ENCODE results near the gene ERCC2. TPM values are rescaled to one million over a fixed set of nuclear protein-coding genes. Genes with fewer than 3 reads are reported as not detected.

ERCC2 gene
- total and polyA plus RNA-seq, 2 of the 8 experiments (the other 6 are each of a cell fraction or from before 2014, with no cell fraction given), result 107 to 117 TPM

DNA sequence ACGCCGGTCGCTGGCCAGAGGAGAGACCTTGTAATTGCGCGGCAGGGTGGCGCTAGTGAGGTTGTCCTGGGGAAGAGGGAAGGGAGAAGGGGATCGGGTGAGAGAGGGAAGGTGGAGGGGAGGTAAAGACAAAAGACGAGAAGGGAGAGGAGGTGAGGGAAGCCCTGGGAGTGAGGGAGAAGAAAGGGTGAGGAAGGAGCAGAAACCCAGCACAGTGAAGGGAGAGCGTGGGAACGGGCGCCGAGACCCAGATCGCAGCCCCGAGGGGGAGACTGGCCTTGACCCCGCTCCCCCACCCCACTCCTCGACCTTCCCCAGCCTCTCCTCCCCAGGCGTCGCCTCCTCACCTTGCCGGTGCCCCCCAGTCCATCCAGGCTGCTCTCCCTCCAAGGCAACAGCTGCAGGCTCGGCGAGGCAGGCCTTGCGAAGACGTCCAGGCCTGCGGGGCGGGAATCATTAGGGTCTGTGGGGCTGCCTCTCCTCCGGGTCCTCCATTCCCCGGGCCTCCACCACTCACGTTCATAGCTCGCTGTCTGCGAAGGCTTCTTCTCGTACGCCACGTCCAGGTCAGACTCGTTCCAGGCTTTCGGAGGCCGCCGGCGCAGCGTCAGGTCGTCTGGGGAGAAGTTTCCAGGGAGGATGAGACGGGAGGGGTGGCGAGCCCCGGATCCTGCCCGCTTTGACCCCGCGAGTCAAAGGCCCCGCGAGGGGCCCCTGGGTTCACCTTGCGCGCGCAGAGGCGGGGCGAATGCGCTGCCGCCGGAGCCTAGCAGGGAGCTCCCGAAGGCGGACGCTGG lies 25.6 kb upstream of the ERCC2 start (continued):
- TF ChIP-seq, protein P1, sequence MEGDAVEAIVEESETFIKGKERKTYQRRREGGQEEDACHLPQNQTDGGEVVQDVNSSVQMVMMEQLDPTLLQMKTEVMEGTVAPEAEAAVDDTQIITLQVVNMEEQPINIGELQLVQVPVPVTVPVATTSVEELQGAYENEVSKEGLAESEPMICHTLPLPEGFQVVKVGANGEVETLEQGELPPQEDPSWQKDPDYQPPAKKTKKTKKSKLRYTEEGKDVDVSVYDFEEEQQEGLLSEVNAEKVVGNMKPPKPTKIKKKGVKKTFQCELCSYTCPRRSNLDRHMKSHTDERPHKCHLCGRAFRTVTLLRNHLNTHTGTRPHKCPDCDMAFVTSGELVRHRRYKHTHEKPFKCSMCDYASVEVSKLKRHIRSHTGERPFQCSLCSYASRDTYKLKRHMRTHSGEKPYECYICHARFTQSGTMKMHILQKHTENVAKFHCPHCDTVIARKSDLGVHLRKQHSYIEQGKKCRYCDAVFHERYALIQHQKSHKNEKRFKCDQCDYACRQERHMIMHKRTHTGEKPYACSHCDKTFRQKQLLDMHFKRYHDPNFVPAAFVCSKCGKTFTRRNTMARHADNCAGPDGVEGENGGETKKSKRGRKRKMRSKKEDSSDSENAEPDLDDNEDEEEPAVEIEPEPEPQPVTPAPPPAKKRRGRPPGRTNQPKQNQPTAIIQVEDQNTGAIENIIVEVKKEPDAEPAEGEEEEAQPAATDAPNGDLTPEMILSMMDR (IDR thresholded peaks at IDR 0.05; ENCODE audit: control extremely low read depth in 1 of 3, insufficient read depth in 1 of 3, low read depth in 1 of 3, low read length in 3 of 3), result peak; percentile 55 to 80 (median 71)
- TF ChIP-seq RNF2 (IDR thresholded peaks at IDR 0.05; ENCODE audit: borderline replicate concordance, low read depth, low read length, missing control alignments, poor library complexity, severe bottlenecking), result peak; percentile 32
- TF ChIP-seq POLR2AphosphoS5 (IDR thresholded peaks at IDR 0.05; ENCODE audit: low read depth, low read length), result 0 out of 2 replicates have a peak, but pooled peaks have one; percentile 20
- TF ChIP-seq SP4 (IDR thresholded peaks at IDR 0.05; ENCODE audit: low read length), result no peak
- TF ChIP-seq RFX5 (IDR thresholded peaks at IDR 0.05; ENCODE audit: borderline replicate concordance, low read depth, low read length), result no peak
- peak; percentile 13 to 46; a peak in 3 of 4 replicates for TF ChIP-seq RAD21 (IDR thresholded peaks at IDR 0.05 in 1 of 2, conservative IDR thresholded peaks at IDR 0.05 in 1 of 2; ENCODE audit: low read depth in 2 of 2, low read length in 2 of 2)
- TF ChIP-seq EZH2 (IDR thresholded peaks at IDR 0.05; ENCODE audit: low read depth, low read length, severe bottlenecking), result peak; percentile 78
- TF ChIP-seq YY1 (IDR thresholded peaks at IDR 0.05; ENCODE audit: low read depth, low read length), result peak; percentile 53; the same call in 1 of the 2 replicates
- no peak for TF ChIP-seq JUN (IDR thresholded peaks at IDR 0.05; ENCODE audit: low read depth, low read length)
- TF ChIP-seq TAF1 (IDR thresholded peaks at IDR 0.05; ENCODE audit: low read depth, low read length), result peak; percentile 67
- no peak for TF ChIP-seq SP2 (IDR thresholded peaks at IDR 0.05; ENCODE audit: low read length)
- TF ChIP-seq SRF (IDR thresholded peaks at IDR 0.05; ENCODE audit: low read depth, low read length), result no peak
- peak; percentile 51 to 57; a peak in 1 of 4 replicates for TF ChIP-seq SIN3A (conservative IDR thresholded peaks at IDR 0.05 in 1 of 2, IDR thresholded peaks at IDR 0.05 in 1 of 2; ENCODE audit: low read depth in 1 of 2, low read length in 2 of 2)
- no peak for TF ChIP-seq KDM5A (IDR thresholded peaks at IDR 0.05; ENCODE audit: low read length)
- TF ChIP-seq KDM1A (IDR thresholded peaks at IDR 0.05; ENCODE audit: borderline replicate concordance, low read length), result peak; percentile 60; the same call in 1 of the 2 replicates
- no peak for TF ChIP-seq KDM4A (IDR thresholded peaks at IDR 0.05; ENCODE audit: low read depth, low read length, severe bottlenecking)
- TF ChIP-seq, protein P2, sequence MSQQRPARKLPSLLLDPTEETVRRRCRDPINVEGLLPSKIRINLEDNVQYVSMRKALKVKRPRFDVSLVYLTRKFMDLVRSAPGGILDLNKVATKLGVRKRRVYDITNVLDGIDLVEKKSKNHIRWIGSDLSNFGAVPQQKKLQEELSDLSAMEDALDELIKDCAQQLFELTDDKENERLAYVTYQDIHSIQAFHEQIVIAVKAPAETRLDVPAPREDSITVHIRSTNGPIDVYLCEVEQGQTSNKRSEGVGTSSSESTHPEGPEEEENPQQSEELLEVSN (IDR thresholded peaks at IDR 0.05), result peak; percentile 54; the same call in 1 of the 2 replicates
- peak; percentile 89 for TF ChIP-seq CTBP2 (IDR thresholded peaks at IDR 0.05; ENCODE audit: borderline replicate concordance, insufficient read depth, insufficient read length, low read length)
- 0 out of 2 replicates have a peak, but pooled peaks have one; percentile 33 for TF ChIP-seq CHD2 (IDR thresholded peaks at IDR 0.05; ENCODE audit: low read length)
